Astrocyte of the cerebellum (primary cell): ENCODE data around the gene CDC123.

Source experiments
- DNase-seq: peaks from one replicate; pipeline ENCODE4 v3.0.0-alpha.2; 2011; ENCODE audit warnings: low read depth
- H3K4me3 ChIP-seq: 2 replicates; pipeline ENCODE4 v1.5.1; 2011; ENCODE audit warnings: mild to moderate bottlenecking, low read depth, low read length, moderate library complexity
- CTCF ChIP-seq: IDR thresholded peaks from 2 replicates; pipeline ENCODE4 v1.5.1; 2012; ENCODE audit warnings: low read length, low read depth, moderate library complexity, mild to moderate bottlenecking; ENCODE audit errors: missing control alignments
- in situ Hi-C: cut with HindIII; loops from 2 replicates; pipeline ENCODE4 v1.10.0; 2017; ENCODE audit warnings: low sequenced_read_pairs

CDC123 gene

GRCh38 chr10:12195603-12196506 is at the start of gene CDC123, which contains the start of gene NUDT5:
Gene CDC123 (plus strand): TSS chr10:12196188. CDS start chr10:12196246, 58 bp downstream.
Gene NUDT5 (minus strand): TSS chr10:12195891. CDS start chr10:12186291, 9,600 bp downstream.
- TF ChIP-seq CTCF = no peak
- in situ Hi-C loops = no loop called here

GRCh38 chr10:12150163-12150562 is 45.8 kb upstream of the CDC123 start:
- TF ChIP-seq CTCF = no peak
- in situ Hi-C loops = no loop called here
- no peak overlapping the region for H3K4me3 ChIP-seq
- no peak for DNase-seq

More at GRCh38 chr10:12195603-12196506, at the start of gene CDC123, which contains the start of gene NUDT5:
- peak within 1 kb of the TSS; percentile 93 for H3K4me3 ChIP-seq
- peak; percentile 74 for DNase-seq

- TF ChIP-seq CTCF = no peak
- in situ Hi-C loops = no loop called here
- no peak for DNase-seq
- no peak overlapping the region for H3K4me3 ChIP-seq
Measured at GRCh38 chr10:12154516-12154915, 41.5 kb upstream of the CDC123 start.

GRCh38 chr10:12156367-12157123 is 39.4 kb upstream of the CDC123 start:
- no peak for TF ChIP-seq CTCF
- DNase-seq = no peak
- in situ Hi-C loops = no loop called here
- H3K4me3 ChIP-seq = no peak overlapping the region

- in situ Hi-C loops = no loop called here
- no peak overlapping the region for H3K4me3 ChIP-seq
- no peak for DNase-seq
- no peak for TF ChIP-seq CTCF
Measured at GRCh38 chr10:12158111-12158510, 37.9 kb upstream of the CDC123 start.

- no peak for TF ChIP-seq CTCF
- H3K4me3 ChIP-seq = no peak overlapping the region
- in situ Hi-C loops = no loop called here
- DNase-seq = no peak
Measured at GRCh38 chr10:12160664-12161063, 35.3 kb upstream of the CDC123 start.
